Measurements from ENCODE around the gene LCN2. TPM values are rescaled to one million over a fixed set of nuclear protein-coding genes. Genes with fewer than 3 reads are reported as not detected.

The LCN2 gene
- total RNA-seq, 1 experiment from 2014 or later = 537 TPM

DNA sequence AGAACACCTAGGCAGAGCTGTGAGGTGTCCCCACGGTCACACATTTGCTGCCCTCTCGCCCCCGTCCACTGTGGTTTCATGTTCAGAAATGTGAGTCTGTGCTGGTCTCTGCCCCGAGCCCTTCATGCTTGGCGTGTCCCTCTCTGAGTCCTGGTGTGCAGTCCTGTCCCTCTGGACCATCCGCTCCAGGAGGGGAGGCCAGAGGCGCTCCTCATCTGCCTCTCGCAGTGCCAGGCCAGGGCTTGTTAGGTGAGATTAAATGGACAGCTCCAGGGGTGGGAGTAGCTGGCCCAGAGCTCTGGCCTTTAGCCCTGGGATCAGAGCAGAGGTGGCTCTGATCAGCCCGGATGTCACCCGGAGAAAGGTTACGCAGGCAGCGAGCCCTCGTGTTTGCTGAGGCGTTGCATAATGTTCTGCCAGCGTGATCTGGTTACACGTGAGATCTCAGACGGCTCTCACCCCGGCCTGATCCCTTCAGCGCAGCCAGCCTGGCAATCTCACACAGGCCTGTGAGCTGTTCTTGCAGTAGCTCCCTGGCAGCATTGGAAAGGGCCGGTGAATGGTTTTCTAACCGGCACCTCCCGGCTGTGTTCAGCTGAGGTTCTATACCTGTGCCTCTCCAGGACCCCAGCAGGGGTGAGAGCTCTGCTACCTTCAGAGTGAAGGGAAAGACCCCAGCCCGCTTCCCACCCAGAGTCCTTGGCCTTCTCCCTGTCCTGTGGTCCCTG lies 46.2 kb upstream of the LCN2 start:
- no TSS peak for BruUV-seq (replicated peaks)
- TF ChIP-seq EZH2 (IDR thresholded peaks at IDR 0.05; ENCODE audit: low read depth) = no peak
- TF ChIP-seq, protein P1, sequence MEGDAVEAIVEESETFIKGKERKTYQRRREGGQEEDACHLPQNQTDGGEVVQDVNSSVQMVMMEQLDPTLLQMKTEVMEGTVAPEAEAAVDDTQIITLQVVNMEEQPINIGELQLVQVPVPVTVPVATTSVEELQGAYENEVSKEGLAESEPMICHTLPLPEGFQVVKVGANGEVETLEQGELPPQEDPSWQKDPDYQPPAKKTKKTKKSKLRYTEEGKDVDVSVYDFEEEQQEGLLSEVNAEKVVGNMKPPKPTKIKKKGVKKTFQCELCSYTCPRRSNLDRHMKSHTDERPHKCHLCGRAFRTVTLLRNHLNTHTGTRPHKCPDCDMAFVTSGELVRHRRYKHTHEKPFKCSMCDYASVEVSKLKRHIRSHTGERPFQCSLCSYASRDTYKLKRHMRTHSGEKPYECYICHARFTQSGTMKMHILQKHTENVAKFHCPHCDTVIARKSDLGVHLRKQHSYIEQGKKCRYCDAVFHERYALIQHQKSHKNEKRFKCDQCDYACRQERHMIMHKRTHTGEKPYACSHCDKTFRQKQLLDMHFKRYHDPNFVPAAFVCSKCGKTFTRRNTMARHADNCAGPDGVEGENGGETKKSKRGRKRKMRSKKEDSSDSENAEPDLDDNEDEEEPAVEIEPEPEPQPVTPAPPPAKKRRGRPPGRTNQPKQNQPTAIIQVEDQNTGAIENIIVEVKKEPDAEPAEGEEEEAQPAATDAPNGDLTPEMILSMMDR (conservative IDR thresholded peaks at IDR 0.05) = no peak
- peaks cover 20% of the 10 kb centered on the region; the same call in 1 of the 2 replicates for H3K36me3 ChIP-seq (ENCODE audit: low read depth)
- H3K9me2 ChIP-seq (ENCODE audit: insufficient read depth) = no peaks in the 10 kb centered on the region
- H3K9me3 ChIP-seq (ENCODE audit: insufficient read depth, low read depth) = no peaks in the 10 kb centered on the region
- H3K4me3 ChIP-seq = no peak overlapping the region
- H3K27ac ChIP-seq = no peak overlapping the region
- CTCF ChIA-PET = no interaction called here
- H2AFZ ChIP-seq = no peak overlapping the region
- peaks cover 24% of the 10 kb centered on the region for H3K79me2 ChIP-seq (ENCODE audit: low read depth)
- peaks cover 15% of the 10 kb centered on the region for H3K4me1 ChIP-seq (replicated peaks; ENCODE audit: insufficient read depth)
- intact Hi-C loops (cut with micrococcal nuclease; ENCODE audit: unreplicated experiment) = no loop called here
- H4K20me1 ChIP-seq (ENCODE audit: insufficient read depth) = peaks cover 9% of the 10 kb centered on the region
- H3K27me3 ChIP-seq (ENCODE audit: insufficient read depth, low read depth) = no peaks in the 10 kb centered on the region
- POLR2A ChIA-PET (ENCODE audit: unreplicated experiment) = no interaction called here
- no peak for DNase-seq
- peaks cover 17% of the 10 kb centered on the region for H3F3A ChIP-seq (ENCODE audit: insufficient read depth, low read depth)
- no peak overlapping the region for H3K4me2 ChIP-seq

DNA sequence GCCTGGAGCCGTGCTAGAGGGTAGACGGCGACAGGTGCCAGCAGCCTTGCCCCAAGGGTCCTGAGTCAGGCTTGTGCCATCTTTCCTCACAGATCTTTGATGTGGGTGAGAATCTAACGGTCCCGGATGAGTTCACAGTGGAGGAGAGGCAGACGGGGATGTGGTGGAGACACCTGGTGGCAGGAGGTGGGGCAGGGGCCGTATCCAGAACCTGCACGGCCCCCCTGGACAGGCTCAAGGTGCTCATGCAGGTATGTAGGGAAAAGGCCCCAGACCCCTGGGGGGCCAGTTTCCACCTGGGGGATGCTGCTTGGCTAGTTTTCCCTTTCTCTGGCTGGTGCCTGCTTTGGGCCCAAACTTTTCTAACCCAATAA lies 45.7 kb upstream of the LCN2 start:
- ChIA-PET CTCF (no interaction called here), POLR2A (ENCODE audit: unreplicated experiment) (no interaction called here)
- Histone ChIP-seq H3K79me2 (ENCODE audit: low read depth) (peaks cover 24% of the 10 kb centered on the region), H3K36me3 (ENCODE audit: low read depth) (peaks cover 20% of the 10 kb centered on the region), H3K27me3 (ENCODE audit: insufficient read depth, low read depth) (no peaks in the 10 kb centered on the region), H3K4me1 (replicated peaks; ENCODE audit: insufficient read depth) (peaks cover 15% of the 10 kb centered on the region), H3K9me3 (ENCODE audit: insufficient read depth, low read depth) (no peaks in the 10 kb centered on the region), H3K4me2 (no peak overlapping the region), H3F3A (ENCODE audit: insufficient read depth, low read depth) (peaks cover 15% of the 10 kb centered on the region), H3K27ac (no peak overlapping the region), H3K9me2 (ENCODE audit: insufficient read depth) (no peaks in the 10 kb centered on the region), H2AFZ (no peak overlapping the region), H3K4me3 (no peak overlapping the region), H4K20me1 (ENCODE audit: insufficient read depth) (peaks cover 9% of the 10 kb centered on the region)
- DNase-seq = no peak
- no peak for TF ChIP-seq EZH2 (IDR thresholded peaks at IDR 0.05; ENCODE audit: low read depth)
- TF ChIP-seq, protein P1 (conservative IDR thresholded peaks at IDR 0.05) = peak; percentile 35
- intact Hi-C loops (cut with micrococcal nuclease; ENCODE audit: unreplicated experiment) = no loop called here
- BruUV-seq (replicated peaks) = no TSS peak

DNA sequence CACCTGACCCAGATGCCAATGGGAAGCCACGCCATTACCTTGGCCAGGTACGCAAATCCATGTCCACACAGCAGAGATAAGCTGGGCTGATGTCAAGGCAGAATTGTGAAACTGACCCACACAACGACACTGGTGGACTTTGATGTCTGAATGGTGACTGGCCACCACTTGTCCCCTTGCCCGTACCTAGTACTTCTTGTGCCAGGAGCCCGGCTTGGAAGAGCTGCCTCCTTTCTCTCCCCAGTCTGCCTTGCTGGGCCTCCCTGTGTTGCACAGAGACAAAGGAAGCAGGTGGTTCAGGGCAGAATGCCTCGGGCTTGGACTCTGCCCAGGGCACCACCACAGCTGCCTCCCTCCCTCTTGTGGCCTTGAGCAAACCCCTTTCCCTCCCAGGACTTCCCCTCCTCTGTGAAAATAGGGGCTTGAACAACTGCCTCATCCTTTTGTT lies 45.1 kb upstream of the LCN2 start:
- H3K4me3 ChIP-seq = no peak overlapping the region
- H3K9me2 ChIP-seq (ENCODE audit: insufficient read depth) = no peaks in the 10 kb centered on the region
- ChIA-PET POLR2A (ENCODE audit: unreplicated experiment) (no interaction called here), CTCF (no interaction called here)
- no peak overlapping the region for H3K4me2 ChIP-seq
- DNase-seq = no peak
- H3K4me1 ChIP-seq (replicated peaks; ENCODE audit: insufficient read depth) = peaks cover 11% of the 10 kb centered on the region
- no peaks in the 10 kb centered on the region for H3K9me3 ChIP-seq (ENCODE audit: insufficient read depth, low read depth)
- peaks cover 20% of the 10 kb centered on the region for H3K79me2 ChIP-seq (ENCODE audit: low read depth)
- H2AFZ ChIP-seq = no peak overlapping the region
- no TSS peak for BruUV-seq (replicated peaks)
- peaks cover 11% of the 10 kb centered on the region for H3F3A ChIP-seq (ENCODE audit: insufficient read depth, low read depth)
- peaks cover 20% of the 10 kb centered on the region for H3K36me3 ChIP-seq (ENCODE audit: low read depth)
- intact Hi-C loops (cut with micrococcal nuclease; ENCODE audit: unreplicated experiment) = no loop called here
- no peaks in the 10 kb centered on the region for H3K27me3 ChIP-seq (ENCODE audit: insufficient read depth, low read depth)
- H4K20me1 ChIP-seq (ENCODE audit: insufficient read depth) = peaks cover 7% of the 10 kb centered on the region
- no peak overlapping the region for H3K27ac ChIP-seq
- TF ChIP-seq EZH2 (IDR thresholded peaks at IDR 0.05; ENCODE audit: low read depth) = no peak
- TF ChIP-seq, protein P1 (conservative IDR thresholded peaks at IDR 0.05) = no peak

Measured in PC-9 (cell line).